Measurements from ENCODE around the gene SKAP1. TPM values are rescaled to one million over a fixed set of nuclear protein-coding genes. Genes with fewer than 3 reads are reported as not detected.
A peak's percentile ranks its signal among the peaks of the same experiment; 100 is the strongest.
"Not testable (repeated sequence)": the region's sequence is repeated elsewhere in the genome, so short reads cannot be mapped to it uniquely, and the experiment has no call there.

The SKAP1 gene
- total RNA-seq, 1 experiment from 2014 or later = 1.3 TPM

DNA sequence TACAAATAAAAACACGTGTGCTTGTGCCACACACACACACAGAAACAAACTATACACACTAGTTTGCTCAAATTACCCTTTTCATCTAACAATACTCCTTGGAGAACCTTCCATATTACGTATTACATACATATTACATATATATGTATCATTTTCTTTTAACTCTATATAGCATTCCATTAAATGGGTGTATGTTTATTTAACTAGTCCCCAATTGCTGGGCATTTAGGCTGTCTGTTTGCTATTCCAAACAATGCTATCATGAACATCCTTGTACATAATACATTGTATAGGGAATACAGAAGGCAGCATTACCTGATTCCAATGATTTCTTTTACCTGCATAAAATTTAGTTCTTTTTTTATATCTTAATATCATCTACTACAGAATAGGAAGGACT lies 73.1 kb downstream of the SKAP1 start:
- Histone ChIP-seq H3K4me3 (no peak overlapping the region), H3K9me3 (replicated peaks) (no peaks in the 10 kb centered on the region), H3K27ac (no peak overlapping the region), H3K36me3 (no peaks in the 10 kb centered on the region), H3K4me1 (replicated peaks) (no peaks in the 10 kb centered on the region), H3K27me3 (replicated peaks) (peaks cover 70% of the 10 kb centered on the region)
- no peak for DNase-seq (ENCODE audit: low read depth in 1 of 2, low spot score in 2 of 2)

DNA sequence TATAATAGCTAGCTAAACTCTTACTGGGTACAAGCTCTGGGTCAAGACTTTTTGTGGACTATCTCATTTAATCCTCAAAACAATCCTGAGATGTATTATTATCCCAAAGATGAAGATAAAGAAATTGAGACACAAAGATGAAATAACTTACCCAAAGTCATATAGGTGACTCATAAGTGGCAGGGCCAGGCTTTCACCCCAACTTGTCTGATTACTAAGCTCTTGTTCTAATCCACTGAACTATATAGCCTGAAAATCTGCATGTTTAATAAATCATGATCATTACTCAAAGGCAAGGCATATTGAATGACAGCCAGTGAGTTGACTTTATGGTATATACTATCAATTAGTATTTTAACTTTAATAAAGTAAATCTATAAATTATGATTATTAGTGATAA lies 77.4 kb downstream of the SKAP1 start:
- Histone ChIP-seq H3K9me3 (replicated peaks) (no peaks in the 10 kb centered on the region), H3K27me3 (replicated peaks) (peaks cover 67% of the 10 kb centered on the region)
- DNase-seq (ENCODE audit: low read depth in 1 of 2, low spot score in 2 of 2) = no peak

DNA sequence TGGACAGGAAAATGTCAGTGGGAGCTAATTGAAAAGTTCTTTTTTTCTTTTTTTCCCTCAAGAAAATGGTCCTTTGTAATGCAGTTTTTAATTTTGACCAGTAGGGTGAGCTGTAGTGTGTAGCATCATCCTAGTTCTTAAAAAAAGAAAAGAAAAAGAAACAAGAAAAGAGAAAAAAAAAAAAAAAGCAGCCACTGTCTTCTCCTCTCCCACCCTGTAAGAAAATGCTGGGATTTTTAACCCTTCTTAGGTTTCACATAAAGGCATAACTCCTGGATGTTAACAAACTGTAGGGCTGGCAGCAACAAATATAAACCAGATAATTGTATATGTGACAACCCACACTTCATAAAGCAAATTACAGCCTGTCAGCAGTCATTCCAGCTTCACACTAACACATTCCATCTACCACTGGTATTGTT lies 78.1 kb downstream of the SKAP1 start:
- peak in 1 of 2 experiments; percentile 61 for DNase-seq (ENCODE audit: low read depth in 1 of 2, low spot score in 2 of 2)
- Histone ChIP-seq H3K27ac (no peak overlapping the region), H3K36me3 (no peaks in the 10 kb centered on the region), H3K4me1 (replicated peaks) (no peaks in the 10 kb centered on the region), H3K9me3 (replicated peaks) (no peaks in the 10 kb centered on the region), H3K27me3 (replicated peaks) (peaks cover 67% of the 10 kb centered on the region), H3K4me3 (no peak overlapping the region)

More for the DNA sequence above, 77.4 kb downstream of the SKAP1 start:
- Histone ChIP-seq H3K27ac (no peak overlapping the region), H3K4me1 (replicated peaks) (no peaks in the 10 kb centered on the region), H3K36me3 (no peaks in the 10 kb centered on the region), H3K4me3 (no peak overlapping the region)

- H3K27ac ChIP-seq = no peak overlapping the region
- peaks cover 68% of the 10 kb centered on the region for H3K27me3 ChIP-seq (replicated peaks)
- H3K36me3 ChIP-seq = no peaks in the 10 kb centered on the region
- H3K4me1 ChIP-seq (replicated peaks) = no peaks in the 10 kb centered on the region
- no peaks in the 10 kb centered on the region for H3K9me3 ChIP-seq (replicated peaks)
- DNase-seq (ENCODE audit: low read depth in 1 of 2, low spot score in 2 of 2) = no peak
- H3K4me3 ChIP-seq = no peak overlapping the region
Measured at GRCh38 chr17:48348352-48348751, 81.7 kb downstream of the SKAP1 start.

DNA sequence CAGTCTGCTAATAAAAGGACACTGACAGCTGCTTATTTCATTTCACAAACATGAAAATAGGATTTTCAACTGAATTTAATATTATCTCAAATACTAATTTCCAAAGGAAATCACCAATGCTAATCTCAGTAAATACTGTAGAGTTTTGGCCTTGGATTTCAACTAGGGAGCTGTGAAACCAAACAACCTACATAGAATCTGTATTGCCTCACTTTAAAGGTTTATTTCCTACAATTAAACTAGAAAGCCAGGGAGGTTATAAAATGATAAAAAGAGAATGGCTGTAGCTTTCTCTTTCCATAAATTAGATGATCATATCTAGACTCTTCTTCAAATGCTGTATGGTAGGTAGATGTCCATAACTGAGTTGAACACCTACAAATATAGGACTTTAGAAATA lies 82.8 kb downstream of the SKAP1 start:
- Histone ChIP-seq H3K27ac (no peak overlapping the region), H3K4me1 (replicated peaks) (no peaks in the 10 kb centered on the region), H3K27me3 (replicated peaks) (peaks cover 71% of the 10 kb centered on the region), H3K9me3 (replicated peaks) (no peaks in the 10 kb centered on the region), H3K36me3 (no peaks in the 10 kb centered on the region), H3K4me3 (no peak overlapping the region)
- no peak for DNase-seq (ENCODE audit: low read depth in 1 of 2, low spot score in 2 of 2)

DNA sequence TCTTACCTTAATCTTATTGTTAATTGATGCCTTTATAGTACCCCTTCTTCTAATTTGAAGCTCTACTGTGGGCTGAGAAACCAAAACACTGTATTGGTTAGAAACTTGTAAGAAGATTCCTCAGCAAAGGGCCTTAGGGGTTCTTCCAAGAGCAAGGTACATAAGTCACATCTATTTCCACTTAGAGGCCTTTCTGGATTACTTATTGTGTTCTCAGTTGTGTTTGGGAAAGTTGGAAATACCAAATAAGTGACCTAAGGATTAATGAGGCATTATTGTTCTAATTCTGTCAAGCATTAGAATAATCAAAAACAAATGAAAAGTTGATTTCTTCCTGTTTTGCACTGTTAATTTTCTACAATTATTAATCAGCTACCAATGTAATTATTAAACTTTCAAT lies 85.8 kb downstream of the SKAP1 start:
- Histone ChIP-seq H3K9me3 (replicated peaks) (no peaks in the 10 kb centered on the region), H3K36me3 (no peaks in the 10 kb centered on the region), H3K27me3 (replicated peaks) (peaks cover 75% of the 10 kb centered on the region), H3K27ac (no peak overlapping the region), H3K4me3 (no peak overlapping the region), H3K4me1 (replicated peaks) (no peaks in the 10 kb centered on the region)
- no peak for DNase-seq (ENCODE audit: low read depth in 1 of 2, low spot score in 2 of 2)

DNA sequence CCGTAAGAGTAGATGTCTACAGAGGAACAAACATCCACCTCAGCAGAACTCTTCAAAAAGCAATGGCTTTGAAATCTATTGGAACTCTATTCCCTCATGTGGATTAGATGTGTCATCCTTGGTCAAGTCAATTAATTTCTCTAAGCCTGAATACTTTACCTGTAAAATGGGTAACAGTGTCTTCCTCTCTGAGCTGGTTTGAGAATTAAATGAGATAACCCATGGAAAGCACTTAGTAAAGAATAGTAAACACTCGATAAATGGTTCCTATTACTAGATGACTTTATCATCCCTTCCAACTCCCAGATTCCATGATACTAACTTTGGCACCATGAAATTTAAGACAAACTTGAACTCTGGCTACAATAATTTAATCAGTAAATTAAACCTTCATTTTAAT lies 89.1 kb downstream of the SKAP1 start:
- Histone ChIP-seq H3K4me1 (replicated peaks) (no peaks in the 10 kb centered on the region), H3K27ac (no peak overlapping the region), H3K27me3 (replicated peaks) (peaks cover 79% of the 10 kb centered on the region), H3K4me3 (no peak overlapping the region), H3K9me3 (replicated peaks) (no peaks in the 10 kb centered on the region), H3K36me3 (no peaks in the 10 kb centered on the region)
- no peak for DNase-seq (ENCODE audit: low read depth in 1 of 2, low spot score in 2 of 2)

DNA sequence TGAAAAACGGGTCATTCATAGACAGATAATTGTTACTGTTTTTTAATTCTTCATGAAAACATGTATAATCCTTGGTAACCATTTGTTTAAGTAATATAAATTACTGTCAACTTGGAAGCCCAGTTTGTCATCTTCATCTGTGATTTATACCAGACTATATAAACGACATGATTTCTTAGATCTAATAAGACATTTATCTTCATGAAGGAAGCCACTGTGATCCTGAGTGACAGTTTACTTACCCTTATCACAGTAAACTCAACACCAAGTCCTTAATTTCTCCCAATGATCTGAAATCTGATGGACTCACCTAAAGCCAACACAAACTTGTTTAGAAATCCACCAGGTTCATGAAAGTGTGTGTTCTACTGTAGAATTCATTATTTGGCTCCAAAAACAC lies 91.3 kb downstream of the SKAP1 start:
- no peak overlapping the region for H3K27ac ChIP-seq
- H3K4me1 ChIP-seq (replicated peaks) = no peaks in the 10 kb centered on the region
- no peak overlapping the region for H3K4me3 ChIP-seq
- H3K36me3 ChIP-seq = no peaks in the 10 kb centered on the region
- no peaks in the 10 kb centered on the region for H3K9me3 ChIP-seq (replicated peaks)
- H3K27me3 ChIP-seq (replicated peaks) = peaks cover 89% of the 10 kb centered on the region
- no peak for DNase-seq (ENCODE audit: low read depth in 1 of 2, low spot score in 2 of 2)

- H3K27ac ChIP-seq; H3K4me3 ChIP-seq; H3K4me1 ChIP-seq (replicated peaks); H3K36me3 ChIP-seq; H3K9me3 ChIP-seq (replicated peaks); DNase-seq (ENCODE audit: low read depth in 1 of 2, low spot score in 2 of 2): not testable (repeated sequence)
- peaks cover 88% of the 10 kb centered on the region for H3K27me3 ChIP-seq (replicated peaks)
Measured at GRCh38 chr17:48337903-48338302, 92.1 kb downstream of the SKAP1 start.

GRCh38 chr17:48336986-48337385 lies 93.0 kb downstream of the SKAP1 start:
- H3K4me1 ChIP-seq (replicated peaks) = no peaks in the 10 kb centered on the region
- no peak for DNase-seq (ENCODE audit: low read depth in 1 of 2, low spot score in 2 of 2)
- no peak overlapping the region for H3K4me3 ChIP-seq
- H3K36me3 ChIP-seq = no peaks in the 10 kb centered on the region
- peaks cover 88% of the 10 kb centered on the region for H3K27me3 ChIP-seq (replicated peaks)
- H3K27ac ChIP-seq = no peak overlapping the region
- no peaks in the 10 kb centered on the region for H3K9me3 ChIP-seq (replicated peaks)

DNA sequence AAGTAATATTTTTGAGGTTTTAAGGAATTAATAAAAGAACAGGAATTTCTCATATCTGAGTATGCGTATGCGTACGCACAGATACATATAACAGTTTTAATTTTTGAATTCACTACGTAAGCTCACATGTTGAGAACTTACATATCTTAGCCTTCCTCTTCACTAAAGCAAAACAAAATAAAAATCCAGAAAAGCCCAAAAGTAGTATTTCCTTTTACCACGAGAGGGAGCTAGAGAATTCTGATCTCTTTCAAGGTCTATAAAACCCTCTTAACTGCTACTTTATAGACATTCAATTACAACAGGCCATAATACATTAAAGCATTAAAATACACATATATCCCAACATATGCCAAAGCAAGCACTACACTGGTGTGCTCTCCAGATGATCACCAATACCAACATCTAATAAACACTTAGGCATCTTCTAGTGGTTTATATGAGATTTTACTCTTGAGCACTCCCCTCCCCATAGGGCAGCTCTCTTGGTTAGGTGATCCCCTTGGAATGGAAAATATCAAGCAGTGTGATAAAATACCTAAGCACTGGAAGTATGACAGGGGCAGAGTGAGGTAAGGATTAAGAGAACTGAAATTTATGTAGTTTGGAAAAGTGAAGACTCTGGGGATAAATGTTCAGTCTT lies 94.0 kb downstream of the SKAP1 start:
- Histone ChIP-seq H3K36me3 (no peaks in the 10 kb centered on the region), H3K27me3 (replicated peaks) (peaks cover 88% of the 10 kb centered on the region), H3K27ac (no peak overlapping the region), H3K9me3 (replicated peaks) (no peaks in the 10 kb centered on the region), H3K4me3 (no peak overlapping the region), H3K4me1 (replicated peaks) (no peaks in the 10 kb centered on the region)
- peak in 1 of 2 experiments; percentile 89 for DNase-seq (ENCODE audit: low read depth in 1 of 2, low spot score in 2 of 2)

GRCh38 chr17:48335146-48335784 lies 94.7 kb downstream of the SKAP1 start:
- Histone ChIP-seq H3K4me3 (no peak overlapping the region), H3K27ac (no peak overlapping the region), H3K4me1 (replicated peaks) (no peaks in the 10 kb centered on the region), H3K36me3 (no peaks in the 10 kb centered on the region), H3K27me3 (replicated peaks) (peaks cover 89% of the 10 kb centered on the region), H3K9me3 (replicated peaks) (no peaks in the 10 kb centered on the region)
- DNase-seq (ENCODE audit: low read depth in 1 of 2, low spot score in 2 of 2) = no peak

GRCh38 chr17:48333034-48333530 lies 96.9 kb downstream of the SKAP1 start:
- Histone ChIP-seq H3K4me1 (replicated peaks) (no peaks in the 10 kb centered on the region), H3K9me3 (replicated peaks) (no peaks in the 10 kb centered on the region), H3K4me3 (no peak overlapping the region), H3K27ac (no peak overlapping the region), H3K27me3 (replicated peaks) (peaks cover 89% of the 10 kb centered on the region), H3K36me3 (no peaks in the 10 kb centered on the region)
- no peak for DNase-seq (ENCODE audit: low read depth in 1 of 2, low spot score in 2 of 2)

DNA sequence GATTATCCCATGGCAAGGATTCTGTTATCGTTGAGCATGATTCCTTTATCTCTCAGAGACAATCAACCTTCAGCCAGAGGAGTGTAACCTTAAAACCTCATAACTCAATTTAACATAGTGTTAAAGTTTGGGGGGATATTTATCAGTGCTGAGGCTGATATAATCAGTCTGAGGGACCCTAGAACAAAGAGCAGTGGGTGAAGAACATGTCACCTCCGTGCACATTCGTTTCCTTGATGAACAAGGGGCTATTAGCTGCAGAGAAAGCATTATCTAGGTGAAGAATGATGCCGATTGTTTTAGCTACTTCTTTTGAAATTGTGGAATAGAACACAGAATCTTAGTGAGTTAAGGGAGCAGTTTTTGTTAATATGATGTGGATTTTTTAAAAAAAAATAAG lies 99.1 kb downstream of the SKAP1 start:
- H3K9me3 ChIP-seq (replicated peaks) = no peaks in the 10 kb centered on the region
- H3K4me3 ChIP-seq = no peak overlapping the region
- no peak for DNase-seq (ENCODE audit: low read depth in 1 of 2, low spot score in 2 of 2)
- no peak overlapping the region for H3K27ac ChIP-seq
- H3K4me1 ChIP-seq (replicated peaks) = no peaks in the 10 kb centered on the region
- no peaks in the 10 kb centered on the region for H3K36me3 ChIP-seq
- peaks cover 95% of the 10 kb centered on the region for H3K27me3 ChIP-seq (replicated peaks)

All from SJSA1 (cell line).